A172 (cell line): Measurements from ENCODE around the gene SLC7A14. TPM values are rescaled to one million over a fixed set of nuclear protein-coding genes. Genes with fewer than 3 reads are reported as not detected.
A peak's percentile ranks its signal among the peaks of the same experiment; 100 is the strongest.

ENCODE experiments used
- DNase-seq: peaks from one replicate; pipeline ENCODE4 v3.0.0-alpha.2; 2015; ENCODE audit warnings: low spot score
- total RNA-seq: library from RNA; depleted of rRNA; stranded (reverse); fragments of >200 nt; shearing (Covaris generic); gene quantifications from 2 replicates; pipeline ENCODE4 v1.2.3, GENCODE V29; 2014; rRNA removed

SLC7A14 gene
- not detected in 2 replicates for total RNA-seq

GRCh38 chr3:170585937-170586310 is at the start of gene SLC7A14:
TSS of gene SLC7A14 (minus strand) at chr3:170586075. CDS start at chr3:170526936, 59,139 bp downstream.
- no peak for DNase-seq

- DNase-seq = no peak
These were observed 49.5 kb upstream of the SLC7A14 start for GRCh38 chr3:170635385-170635735.

- DNase-seq = no peak
These were observed 48.9 kb upstream of the SLC7A14 start for GRCh38 chr3:170634663-170635384.

- DNase-seq = no peak
These were observed 47.7 kb upstream of the SLC7A14 start for GRCh38 chr3:170633573-170633972.

GRCh38 chr3:170632780-170633179 is 46.9 kb upstream of the SLC7A14 start:
- no peak for DNase-seq

GRCh38 chr3:170631755-170632488 is 46.0 kb upstream of the SLC7A14 start:
- DNase-seq = no peak

- DNase-seq = no peak
These were observed 37.6 kb upstream of the SLC7A14 start for GRCh38 chr3:170623524-170623923.

- DNase-seq = no peak
These were observed 36.7 kb upstream of the SLC7A14 start for GRCh38 chr3:170622369-170623159.

GRCh38 chr3:170621256-170621655 is 35.4 kb upstream of the SLC7A14 start:
- no peak for DNase-seq

GRCh38 chr3:170614214-170614966 is 28.5 kb upstream of the SLC7A14 start:
- peak; percentile 91 for DNase-seq

- DNase-seq = no peak
These were observed 25.9 kb upstream of the SLC7A14 start for GRCh38 chr3:170611751-170612150.

GRCh38 chr3:170610321-170610884 is 24.5 kb upstream of the SLC7A14 start:
- no peak for DNase-seq

GRCh38 chr3:170608475-170608874 is 22.6 kb upstream of the SLC7A14 start:
- DNase-seq = no peak

GRCh38 chr3:170606675-170607074 is 20.8 kb upstream of the SLC7A14 start:
- no peak for DNase-seq

GRCh38 chr3:170605490-170605889 is 19.6 kb upstream of the SLC7A14 start:
- DNase-seq = no peak

GRCh38 chr3:170603770-170604510 is 18.1 kb upstream of the SLC7A14 start:
- DNase-seq = no peak

- no peak for DNase-seq
These were observed 16.7 kb upstream of the SLC7A14 start for GRCh38 chr3:170602556-170602955.

GRCh38 chr3:170600005-170600624 is 14.2 kb upstream of the SLC7A14 start:
- no peak for DNase-seq

GRCh38 chr3:170599091-170599490 is 13.2 kb upstream of the SLC7A14 start:
- no peak for DNase-seq

- DNase-seq = no peak
These were observed 12.2 kb upstream of the SLC7A14 start for GRCh38 chr3:170598091-170598502.
